HCT116 (cell line): ENCODE results near the gene SLC25A30.

Experiments used
- EZH2 ChIP-seq: fragments of 200-600 bp; sonication (generic); IDR thresholded peaks from 2 replicates; pipeline ENCODE4 v1.6.1; 2017; ENCODE audit warnings: antibody characterized with exemption, mixed run types
- POLR2A ChIP-seq: IDR thresholded peaks from 2 replicates; pipeline ENCODE4 v1.7.0; 2011; ENCODE audit warnings: borderline replicate concordance; ENCODE audit not compliant: insufficient read depth, insufficient read length; ENCODE audit errors: extremely low read depth
- POLR2AphosphoS5 ChIP-seq: IDR thresholded peaks from 2 replicates; pipeline ENCODE4 v1.6.1; 2011; ENCODE audit warnings: mild to moderate bottlenecking, low read depth, low read length, moderate library complexity
- TF ChIP-seq, protein P1 (sequence below), 3 experiments: fragments of 200-600 bp in 1 of 3; sonication (generic) in 1 of 3; IDR thresholded peaks in 2 of 3; conservative IDR thresholded peaks in 1 of 3; 2 replicates each; pipeline ENCODE4 v1.5.1; 2012 to 2017; ENCODE audit warnings: low read depth in 2 of 3, low read length in 2 of 3, antibody characterized with exemption in 1 of 3, borderline replicate concordance in 1 of 3, control low read depth in 1 of 3, mild to moderate bottlenecking in 1 of 3, mixed read lengths in 1 of 3, mixed run types in 1 of 3, moderate library complexity in 1 of 3; ENCODE audit not compliant: insufficient read depth in 1 of 3

DNA sequence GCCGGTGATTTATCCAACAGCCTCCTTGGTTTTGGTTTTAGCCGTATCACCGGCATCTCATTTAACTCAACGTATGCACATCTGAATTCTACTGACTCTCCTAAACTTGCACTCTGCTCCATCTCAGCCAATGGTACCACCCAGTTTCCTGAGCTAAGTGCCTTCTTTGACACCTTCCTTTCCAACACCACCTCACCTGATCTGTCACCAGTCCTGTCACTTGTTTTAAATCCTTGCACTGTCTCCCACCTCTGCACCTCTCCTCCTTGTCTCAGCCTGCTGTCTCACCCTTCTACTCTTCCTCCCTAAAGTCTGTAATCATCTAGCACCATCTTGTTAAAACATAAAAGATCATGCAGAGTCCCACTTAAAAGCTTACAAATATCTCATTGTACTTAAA, 49.1 kb downstream of the SLC25A30 start:
- TF ChIP-seq EZH2 (no peak), POLR2AphosphoS5 (no peak), POLR2A (no peak)
- TF ChIP-seq, protein P1, sequence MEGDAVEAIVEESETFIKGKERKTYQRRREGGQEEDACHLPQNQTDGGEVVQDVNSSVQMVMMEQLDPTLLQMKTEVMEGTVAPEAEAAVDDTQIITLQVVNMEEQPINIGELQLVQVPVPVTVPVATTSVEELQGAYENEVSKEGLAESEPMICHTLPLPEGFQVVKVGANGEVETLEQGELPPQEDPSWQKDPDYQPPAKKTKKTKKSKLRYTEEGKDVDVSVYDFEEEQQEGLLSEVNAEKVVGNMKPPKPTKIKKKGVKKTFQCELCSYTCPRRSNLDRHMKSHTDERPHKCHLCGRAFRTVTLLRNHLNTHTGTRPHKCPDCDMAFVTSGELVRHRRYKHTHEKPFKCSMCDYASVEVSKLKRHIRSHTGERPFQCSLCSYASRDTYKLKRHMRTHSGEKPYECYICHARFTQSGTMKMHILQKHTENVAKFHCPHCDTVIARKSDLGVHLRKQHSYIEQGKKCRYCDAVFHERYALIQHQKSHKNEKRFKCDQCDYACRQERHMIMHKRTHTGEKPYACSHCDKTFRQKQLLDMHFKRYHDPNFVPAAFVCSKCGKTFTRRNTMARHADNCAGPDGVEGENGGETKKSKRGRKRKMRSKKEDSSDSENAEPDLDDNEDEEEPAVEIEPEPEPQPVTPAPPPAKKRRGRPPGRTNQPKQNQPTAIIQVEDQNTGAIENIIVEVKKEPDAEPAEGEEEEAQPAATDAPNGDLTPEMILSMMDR (IDR thresholded peaks at IDR 0.05 in 2 of 3, conservative IDR thresholded peaks at IDR 0.05 in 1 of 3; ENCODE audit: borderline replicate concordance in 1 of 3, insufficient read depth in 1 of 3, low read depth in 2 of 3, low read length in 2 of 3) = no peak
